Endothelial cell (in vitro differentiated cells): ENCODE results near the gene CT47C1. TPM values are rescaled to one million over a fixed set of nuclear protein-coding genes. Genes with fewer than 3 reads are reported as not detected.

Experiments used
- DNase-seq: peaks from one replicate; pipeline ENCODE4 v3.0.0; 2021; ENCODE audit warnings: low spot score
- H3K27ac Mint-ChIP-seq: one replicate; pipeline ENCODE4 v1.8.0; 2021; ENCODE audit warnings: mixed read lengths, inconsistent platforms; ENCODE audit not compliant: unreplicated experiment
- H3K27me3 Mint-ChIP-seq: one replicate; pipeline ENCODE4 v1.8.0; 2021; ENCODE audit warnings: mild to moderate bottlenecking, moderate library complexity, mixed read lengths, inconsistent platforms; ENCODE audit not compliant: unreplicated experiment
- H3K36me3 Mint-ChIP-seq: one replicate; pipeline ENCODE4 v1.8.0; 2021; ENCODE audit warnings: mild to moderate bottlenecking, low read depth, mixed read lengths, inconsistent platforms; ENCODE audit not compliant: unreplicated experiment
- H3K4me1 Mint-ChIP-seq: one replicate; pipeline ENCODE4 v1.8.0; 2021; ENCODE audit warnings: mild to moderate bottlenecking, mixed read lengths, inconsistent platforms; ENCODE audit not compliant: unreplicated experiment
- H3K4me3 Mint-ChIP-seq: one replicate; pipeline ENCODE4 v1.8.0; 2021; ENCODE audit warnings: mild to moderate bottlenecking, mixed read lengths, inconsistent platforms; ENCODE audit not compliant: unreplicated experiment
- H3K9me3 Mint-ChIP-seq: one replicate; pipeline ENCODE4 v1.8.0; 2021; ENCODE audit warnings: mixed read lengths, inconsistent platforms; ENCODE audit not compliant: unreplicated experiment
- CTCF ChIP-seq: fragments of 200-600 bp; sonication (generic); IDR thresholded peaks from one replicate; pipeline ENCODE4 v1.5.0; 2021; ENCODE audit warnings: antibody characterized with exemption; ENCODE audit not compliant: unreplicated experiment
- total RNA-seq: library from RNA; stranded (reverse); fragmentation: NEBNext Ultra II Directional; extraction: Animal tissue kit (Norgen Biotek cat#: 25700); gene quantifications from one replicate; pipeline ENCODE4 v1.2.1, GENCODE V29; 2021; ENCODE audit not compliant: unreplicated experiment

CT47C1 gene
- total RNA-seq, 1 donor from 2014 or later: not detected

GRCh38 chrX:119042996-119043395 is 29.8 kb upstream of the CT47C1 start:
- no peaks in the 10 kb centered on the region for H3K36me3 Mint-ChIP-seq
- H3K27ac Mint-ChIP-seq: no peak overlapping the region
- H3K4me3 Mint-ChIP-seq: no peak overlapping the region
- H3K9me3 Mint-ChIP-seq: no peaks in the 10 kb centered on the region
- DNase-seq: no peak
- peaks cover 2% of the 10 kb centered on the region for H3K27me3 Mint-ChIP-seq
- no peak for TF ChIP-seq CTCF
- no peaks in the 10 kb centered on the region for H3K4me1 Mint-ChIP-seq

GRCh38 chrX:119045884-119046283 is 26.9 kb upstream of the CT47C1 start:
- H3K27ac Mint-ChIP-seq: no peak overlapping the region
- DNase-seq: no peak
- H3K4me1 Mint-ChIP-seq: no peaks in the 10 kb centered on the region
- no peaks in the 10 kb centered on the region for H3K36me3 Mint-ChIP-seq
- no peak overlapping the region for H3K4me3 Mint-ChIP-seq
- no peaks in the 10 kb centered on the region for H3K9me3 Mint-ChIP-seq
- no peak for TF ChIP-seq CTCF
- H3K27me3 Mint-ChIP-seq: peaks cover 2% of the 10 kb centered on the region

GRCh38 chrX:119055687-119056086 is 17.1 kb upstream of the CT47C1 start:
- H3K4me3 Mint-ChIP-seq: no peak overlapping the region
- H3K9me3 Mint-ChIP-seq: no peaks in the 10 kb centered on the region
- no peaks in the 10 kb centered on the region for H3K36me3 Mint-ChIP-seq
- no peaks in the 10 kb centered on the region for H3K27me3 Mint-ChIP-seq
- no peaks in the 10 kb centered on the region for H3K4me1 Mint-ChIP-seq
- no peak for DNase-seq
- TF ChIP-seq CTCF: no peak
- no peak overlapping the region for H3K27ac Mint-ChIP-seq

- no peak for TF ChIP-seq CTCF
- no peaks in the 10 kb centered on the region for H3K27me3 Mint-ChIP-seq
- DNase-seq: no peak
- no peaks in the 10 kb centered on the region for H3K9me3 Mint-ChIP-seq
- no peaks in the 10 kb centered on the region for H3K36me3 Mint-ChIP-seq
- no peak overlapping the region for H3K4me3 Mint-ChIP-seq
- H3K27ac Mint-ChIP-seq: no peak overlapping the region
- no peaks in the 10 kb centered on the region for H3K4me1 Mint-ChIP-seq
These were observed 9.9 kb upstream of the CT47C1 start for GRCh38 chrX:119062750-119063374.

- no peaks in the 10 kb centered on the region for H3K4me1 Mint-ChIP-seq
These were observed 9.4 kb upstream of the CT47C1 start for GRCh38 chrX:119063428-119063827.

More at GRCh38 chrX:119063428-119063827, 9.4 kb upstream of the CT47C1 start:
- DNase-seq: no peak
- Mint-ChIP-seq H3K4me3 (no peak overlapping the region), H3K9me3 (no peaks in the 10 kb centered on the region), H3K27ac (no peak overlapping the region), H3K27me3 (no peaks in the 10 kb centered on the region), H3K36me3 (no peaks in the 10 kb centered on the region)
- no peak for TF ChIP-seq CTCF
